HG03060 (cell line): Measurements from ENCODE around the gene ADAM11.

Source experiments
- ATAC-seq: cut with Tn5 transposase; IDR thresholded peaks from one replicate; pipeline ENCODE4 v1.9.1; 2021; ENCODE audit warnings: low read depth, moderate number of reproducible peaks; ENCODE audit not compliant: unreplicated experiment

Gene ADAM11

DNA sequence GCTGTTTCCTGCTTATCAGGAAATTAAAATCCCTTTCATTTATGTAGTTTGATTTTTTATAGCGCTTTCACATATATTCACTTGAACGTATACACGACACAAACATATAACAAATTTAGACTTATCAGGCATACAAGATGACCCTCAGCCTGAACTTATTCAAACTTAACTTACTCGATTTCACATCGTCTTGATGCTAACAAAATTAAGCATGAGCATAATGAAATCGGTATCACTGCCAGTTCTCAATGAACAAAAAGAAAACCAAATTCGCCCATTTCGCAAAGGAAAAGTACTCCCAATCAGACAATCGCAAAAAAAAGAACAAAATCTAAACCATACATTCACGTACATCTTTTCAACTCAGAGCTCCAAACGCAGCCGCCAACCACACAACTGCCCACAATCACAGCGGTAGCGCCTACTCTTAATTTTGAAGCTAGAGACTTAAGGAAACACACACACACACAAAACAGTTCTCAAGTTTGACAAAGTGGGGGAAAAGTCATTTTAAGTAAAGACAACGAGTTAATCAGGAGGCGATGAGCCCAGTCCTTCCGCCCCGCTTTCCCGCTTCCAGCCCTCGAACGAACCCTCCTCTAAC lies 70.2 kb downstream of the ADAM11 start:
- ATAC-seq, result no peak

DNA sequence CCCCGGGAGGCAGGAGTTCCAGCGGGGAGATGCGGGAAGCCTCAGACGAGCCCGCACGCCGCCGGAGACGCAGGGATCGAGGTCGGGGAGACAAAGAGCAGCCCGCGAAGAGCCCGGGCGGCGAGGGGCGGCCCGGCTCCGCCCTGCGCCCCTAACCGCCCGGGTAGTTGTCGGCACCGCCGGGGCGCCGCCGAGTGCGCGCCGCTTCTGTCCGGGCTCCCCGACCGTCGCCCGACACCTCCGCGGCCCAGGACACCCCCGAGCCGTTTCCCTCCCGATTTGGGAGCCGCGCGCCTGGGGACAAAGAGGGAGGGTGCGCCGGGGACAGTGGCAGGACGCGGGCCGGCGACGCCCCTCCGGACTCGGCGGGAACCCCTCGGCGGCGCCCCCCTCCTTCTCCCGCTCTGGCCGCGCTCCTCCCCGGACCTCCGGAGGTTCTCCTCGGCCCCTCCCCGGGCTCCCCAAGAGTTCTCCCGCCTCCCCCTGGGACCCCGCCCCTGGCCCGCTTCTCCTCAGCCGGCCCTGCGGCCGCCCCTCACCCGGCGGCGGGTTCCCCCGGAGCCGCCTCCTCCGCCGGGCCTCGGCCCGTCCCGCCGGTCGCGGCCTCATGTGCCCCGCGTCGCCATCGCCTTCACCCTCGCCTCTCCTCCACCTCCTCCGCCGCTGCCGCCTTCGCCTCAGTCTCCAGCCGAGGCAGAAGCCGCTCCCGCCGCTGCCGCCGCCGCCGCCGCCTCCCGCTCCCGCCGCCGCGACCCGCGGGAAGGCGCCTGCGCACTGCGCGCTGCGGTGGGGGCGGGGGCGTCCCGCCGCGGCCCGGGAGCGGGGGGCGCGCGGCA lies 71.0 kb downstream of the ADAM11 start, which contains the start of gene GJC1:
TSS of gene GJC1 (minus strand) at position 765 of the 836 bp plus-strand sequence. CDS start 24,470 bp downstream, outside the sequence.
- ATAC-seq, result no peak

- no peak for ATAC-seq
These were observed 71.8 kb downstream of the ADAM11 start for GRCh38 chr17:44830359-44831288.

- no peak for ATAC-seq
These were observed 72.6 kb downstream of the ADAM11 start for GRCh38 chr17:44831371-44831770.
